ENCODE results near the gene ATP8B3.

The ATP8B3 gene

GRCh38 chr19:1790054-1790792 is 21.9 kb downstream of the ATP8B3 start:
- in situ Hi-C loops (cut with HindIII; ENCODE audit: low pct_ligation_motif_present, low sequenced_read_pairs) = no loop called here
- Histone ChIP-seq H3K4me3 (ENCODE audit: low read depth, low read length) (no peak overlapping the region), H3K36me3 (replicated peaks) (no peaks in the 10 kb centered on the region), H3K27ac (no peak overlapping the region), H3K27me3 (replicated peaks) (peaks cover 6% of the 10 kb centered on the region)
- no peak for TF ChIP-seq CTCF (IDR thresholded peaks at IDR 0.05; ENCODE audit: low read depth, low read length, missing control alignments)
- no peak for DNase-seq

- Histone ChIP-seq H3K27ac (no peak overlapping the region), H3K4me3 (ENCODE audit: low read depth, low read length) (no peak overlapping the region), H3K36me3 (replicated peaks) (no peaks in the 10 kb centered on the region), H3K27me3 (replicated peaks) (peaks cover 6% of the 10 kb centered on the region)
- in situ Hi-C loops (cut with HindIII; ENCODE audit: low pct_ligation_motif_present, low sequenced_read_pairs) = no loop called here
- TF ChIP-seq CTCF (IDR thresholded peaks at IDR 0.05; ENCODE audit: low read depth, low read length, missing control alignments) = no peak
- no peak for DNase-seq
These were observed 22.6 kb downstream of the ATP8B3 start for GRCh38 chr19:1789261-1790041.

DNA sequence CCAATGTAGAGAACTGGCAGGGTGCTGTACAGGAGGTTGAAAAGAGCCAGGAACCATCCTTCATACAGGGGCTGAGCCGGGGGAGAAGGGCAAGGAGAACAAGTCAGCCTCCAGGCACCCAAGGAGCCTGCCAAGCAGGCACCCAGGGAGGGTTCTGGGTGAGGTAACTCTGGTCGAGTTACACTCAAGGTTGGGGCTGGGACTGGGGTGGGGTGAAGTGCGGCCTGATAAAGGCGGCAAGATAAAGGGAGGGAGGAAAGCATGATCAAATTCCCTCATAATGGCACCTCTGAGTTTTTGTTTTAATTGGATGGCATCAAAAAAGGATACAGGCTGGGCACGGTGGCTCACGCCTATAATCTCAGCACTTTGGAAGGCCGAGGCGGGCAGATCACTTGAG is 25.0 kb downstream of the ATP8B3 start:
- in situ Hi-C loops (cut with HindIII; ENCODE audit: low pct_ligation_motif_present, low sequenced_read_pairs) = no loop called here
- peaks cover 6% of the 10 kb centered on the region for H3K27me3 ChIP-seq (replicated peaks)
- H3K36me3 ChIP-seq (replicated peaks) = no peaks in the 10 kb centered on the region
- no peak for DNase-seq
- no peak overlapping the region for H3K27ac ChIP-seq
- no peak overlapping the region for H3K4me3 ChIP-seq (ENCODE audit: low read depth, low read length)
- TF ChIP-seq CTCF (IDR thresholded peaks at IDR 0.05; ENCODE audit: low read depth, low read length, missing control alignments) = no peak

- H3K27me3 ChIP-seq (replicated peaks) = peaks cover 6% of the 10 kb centered on the region
- in situ Hi-C loops (cut with HindIII; ENCODE audit: low pct_ligation_motif_present, low sequenced_read_pairs) = no loop called here
These were observed 25.4 kb downstream of the ATP8B3 start for GRCh38 chr19:1786668-1787067.

GRCh38 chr19:1785310-1785709 is 26.8 kb downstream of the ATP8B3 start:
- no peak overlapping the region for H3K4me3 ChIP-seq (ENCODE audit: low read depth, low read length)
- H3K27ac ChIP-seq = no peak overlapping the region
- no peak for TF ChIP-seq CTCF (IDR thresholded peaks at IDR 0.05; ENCODE audit: low read depth, low read length, missing control alignments)
- H3K27me3 ChIP-seq (replicated peaks) = peaks cover 7% of the 10 kb centered on the region
- no peak for DNase-seq
- no peaks in the 10 kb centered on the region for H3K36me3 ChIP-seq (replicated peaks)
- in situ Hi-C loops (cut with HindIII; ENCODE audit: low pct_ligation_motif_present, low sequenced_read_pairs) = no loop called here

More at GRCh38 chr19:1786668-1787067, 25.4 kb downstream of the ATP8B3 start:
- no peak for DNase-seq
- no peak for TF ChIP-seq CTCF (IDR thresholded peaks at IDR 0.05; ENCODE audit: low read depth, low read length, missing control alignments)
- Histone ChIP-seq H3K27ac (no peak overlapping the region), H3K36me3 (replicated peaks) (no peaks in the 10 kb centered on the region), H3K4me3 (ENCODE audit: low read depth, low read length) (no peak overlapping the region)

Measured in brain microvascular endothelial cell (primary cell).